GM12872 (cell line): Measurements from ENCODE around the gene UNC13C.

ENCODE experiments used
- CTCF ChIP-seq: IDR thresholded peaks from 3 replicates; pipeline ENCODE4 v1.5.1; 2011; ENCODE audit warnings: low read depth, mild to moderate bottlenecking, low read length, moderate library complexity; ENCODE audit not compliant: insufficient read depth

Gene UNC13C

GRCh38 chr15:54045397-54045796 is 67.2 kb downstream of the UNC13C start:
- TF ChIP-seq CTCF, result no peak

- no peak for TF ChIP-seq CTCF
Observed at GRCh38 chr15:54046093-54046492, 67.9 kb downstream of the UNC13C start.

- no peak for TF ChIP-seq CTCF
Observed at GRCh38 chr15:54064365-54064764, 86.1 kb downstream of the UNC13C start.

GRCh38 chr15:54066403-54066802 is 88.2 kb downstream of the UNC13C start:
- no peak for TF ChIP-seq CTCF

GRCh38 chr15:54082836-54083492 is 104.7 kb downstream of the UNC13C start:
- peak; percentile 88 for TF ChIP-seq CTCF

GRCh38 chr15:54083501-54083900 is 105.3 kb downstream of the UNC13C start:
- TF ChIP-seq CTCF, result no peak

GRCh38 chr15:54083991-54084390 is 105.8 kb downstream of the UNC13C start:
- TF ChIP-seq CTCF, result no peak
